Neural cell (in vitro differentiated cells): ENCODE results near the gene TMEM128. TPM values are rescaled to one million over a fixed set of nuclear protein-coding genes. Genes with fewer than 3 reads are reported as not detected.
"Not testable (repeated sequence)": the region's sequence is repeated elsewhere in the genome, so short reads cannot be mapped to it uniquely, and the experiment has no call there.

Experiments used
- H2AFZ ChIP-seq: fragments of 200-600, 300-800 bp; sonication (generic), shearing (Covaris generic); 2 replicates; pipeline ENCODE4 v1.6.0; 2014; ENCODE audit warnings: low read depth, mild to moderate bottlenecking, antibody characterized with exemption, low read length, moderate library complexity
- H3F3A ChIP-seq: fragments of 200-600 bp; shearing (Covaris generic); 2 replicates; pipeline ENCODE4 v1.6.1; 2016; ENCODE audit warnings: mild to moderate bottlenecking, moderate library complexity, mixed read lengths, antibody characterized with exemption, low read length; ENCODE audit not compliant: insufficient read depth, poor library complexity, severe bottlenecking
- H3K27ac ChIP-seq: fragments of 200-600, 300-800 bp; sonication (generic), shearing (Covaris generic); 2 replicates; pipeline ENCODE4 v1.5.1; 2014; ENCODE audit warnings: mild to moderate bottlenecking, low read length, moderate library complexity
- H3K27me3 ChIP-seq: fragments of 300-800, 200-600 bp; sonication (generic), shearing (Covaris generic); 2 replicates; pipeline ENCODE4 v1.6.0; 2014; ENCODE audit warnings: mild to moderate bottlenecking, low read depth, low read length, moderate library complexity; ENCODE audit not compliant: insufficient read depth
- H3K36me3 ChIP-seq: fragments of 300-800, 200-600 bp; sonication (generic), shearing (Covaris generic); 2 replicates; pipeline ENCODE4 v1.5.1; 2014; ENCODE audit warnings: mild to moderate bottlenecking, antibody characterized with exemption, low read length, moderate library complexity; ENCODE audit not compliant: insufficient read depth
- H3K4me2 ChIP-seq: fragments of 300-800, 200-600 bp; sonication (generic), shearing (Covaris generic); 2 replicates; pipeline ENCODE4 v1.6.0; 2014; ENCODE audit warnings: mild to moderate bottlenecking, low read length
- H3K4me3 ChIP-seq: fragments of 300-800, 200-600 bp; sonication (generic), shearing (Covaris generic); 2 replicates; pipeline ENCODE4 v1.5.1; 2014; ENCODE audit warnings: mild to moderate bottlenecking, low read length, moderate library complexity
- H3K79me2 ChIP-seq: fragments of 200-600 bp; shearing (Covaris generic); replicated peaks from 2 replicates; pipeline ENCODE4 v1.6.0; 2014; ENCODE audit warnings: mild to moderate bottlenecking, low read length, moderate library complexity; ENCODE audit not compliant: insufficient read depth
- H3K9ac ChIP-seq: fragments of 300-800, 200-600 bp; sonication (generic), shearing (Covaris generic); 2 replicates; pipeline ENCODE4 v1.6.1; 2016; ENCODE audit warnings: mild to moderate bottlenecking, low read length, mixed read lengths
- H3K9me2 ChIP-seq: fragments of 200-600 bp; shearing (Covaris generic); 2 replicates; pipeline ENCODE4 v1.6.1; 2016; ENCODE audit warnings: mild to moderate bottlenecking, low read length, mixed read lengths; ENCODE audit not compliant: insufficient read depth
- H3K9me3 ChIP-seq: fragments of 200-600, 300-800 bp; sonication (generic), shearing (Covaris generic); 2 replicates; pipeline ENCODE4 v1.6.1; 2016; ENCODE audit warnings: mild to moderate bottlenecking, mixed run types, low read length, moderate library complexity, mixed read lengths
- H4K20me1 ChIP-seq: fragments of 200-600 bp; shearing (Covaris generic); 2 replicates; pipeline ENCODE4 v1.6.1; 2016; ENCODE audit warnings: mild to moderate bottlenecking, mixed run types; ENCODE audit not compliant: insufficient read depth
- EP300 ChIP-seq: fragments of 450-650 bp; conservative IDR thresholded peaks from 2 replicates; pipeline ENCODE4 v1.6.1; 2014; ENCODE audit warnings: antibody characterized with exemption, mild to moderate bottlenecking, moderate library complexity; ENCODE audit not compliant: poor library complexity, severe bottlenecking
- EZH2 ChIP-seq: fragments of 200-600, 300-800 bp; shearing (Covaris generic), sonication (generic); IDR thresholded peaks from 2 replicates; pipeline ENCODE4 v1.6.1; 2014; ENCODE audit warnings: antibody characterized with exemption, low read length, borderline replicate concordance, mild to moderate bottlenecking; ENCODE audit not compliant: insufficient read depth, poor library complexity, severe bottlenecking
- POLR2AphosphoS5 ChIP-seq: IDR thresholded peaks from 2 replicates; pipeline ENCODE4 v1.6.1; 2012
- SMC3 ChIP-seq: fragments of 450-650 bp; conservative IDR thresholded peaks from 2 replicates; pipeline ENCODE4 v1.6.1; 2014; ENCODE audit warnings: antibody characterized with exemption, mild to moderate bottlenecking, moderate library complexity; ENCODE audit not compliant: poor library complexity
- TAF1 ChIP-seq: IDR thresholded peaks from 2 replicates; pipeline ENCODE4 v1.6.1; 2012; ENCODE audit warnings: low read depth
- polyA plus RNA-seq: library from polyadenylated mRNA; depleted of rRNA; stranded (reverse); fragments of >200 nt; gene quantifications from 2 replicates; pipeline ENCODE4 v1.2.3, GENCODE V29; 2014
- TF ChIP-seq, protein P1 (sequence below): fragments of 450-650 bp; IDR thresholded peaks from 2 replicates; pipeline ENCODE4 v1.5.1; 2014; ENCODE audit warnings: antibody characterized with exemption, mild to moderate bottlenecking, moderate library complexity; ENCODE audit not compliant: poor library complexity, severe bottlenecking

Gene TMEM128
- polyA plus RNA-seq, 1 donor from 2014 or later, result 93.6 TPM

- Histone ChIP-seq H2AFZ (no peak overlapping the region), H3K4me3 (no peak overlapping the region), H3K79me2 (no peaks in the 10 kb centered on the region), H3K36me3 (no peaks in the 10 kb centered on the region), H3K4me2 (no peak overlapping the region), H3K27me3 (no peaks in the 10 kb centered on the region), H3K9ac (no peak overlapping the region), H3F3A (no peaks in the 10 kb centered on the region), H3K9me3 (no peaks in the 10 kb centered on the region), H3K27ac (no peak overlapping the region), H4K20me1 (no peaks in the 10 kb centered on the region), H3K9me2 (no peaks in the 10 kb centered on the region)
- TF ChIP-seq, protein P1, sequence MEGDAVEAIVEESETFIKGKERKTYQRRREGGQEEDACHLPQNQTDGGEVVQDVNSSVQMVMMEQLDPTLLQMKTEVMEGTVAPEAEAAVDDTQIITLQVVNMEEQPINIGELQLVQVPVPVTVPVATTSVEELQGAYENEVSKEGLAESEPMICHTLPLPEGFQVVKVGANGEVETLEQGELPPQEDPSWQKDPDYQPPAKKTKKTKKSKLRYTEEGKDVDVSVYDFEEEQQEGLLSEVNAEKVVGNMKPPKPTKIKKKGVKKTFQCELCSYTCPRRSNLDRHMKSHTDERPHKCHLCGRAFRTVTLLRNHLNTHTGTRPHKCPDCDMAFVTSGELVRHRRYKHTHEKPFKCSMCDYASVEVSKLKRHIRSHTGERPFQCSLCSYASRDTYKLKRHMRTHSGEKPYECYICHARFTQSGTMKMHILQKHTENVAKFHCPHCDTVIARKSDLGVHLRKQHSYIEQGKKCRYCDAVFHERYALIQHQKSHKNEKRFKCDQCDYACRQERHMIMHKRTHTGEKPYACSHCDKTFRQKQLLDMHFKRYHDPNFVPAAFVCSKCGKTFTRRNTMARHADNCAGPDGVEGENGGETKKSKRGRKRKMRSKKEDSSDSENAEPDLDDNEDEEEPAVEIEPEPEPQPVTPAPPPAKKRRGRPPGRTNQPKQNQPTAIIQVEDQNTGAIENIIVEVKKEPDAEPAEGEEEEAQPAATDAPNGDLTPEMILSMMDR, result no peak
- TF ChIP-seq EP300 (no peak), SMC3 (no peak), EZH2 (no peak)
Measured at GRCh38 chr4:4259484-4260100, 11.6 kb upstream of the TMEM128 start.

DNA sequence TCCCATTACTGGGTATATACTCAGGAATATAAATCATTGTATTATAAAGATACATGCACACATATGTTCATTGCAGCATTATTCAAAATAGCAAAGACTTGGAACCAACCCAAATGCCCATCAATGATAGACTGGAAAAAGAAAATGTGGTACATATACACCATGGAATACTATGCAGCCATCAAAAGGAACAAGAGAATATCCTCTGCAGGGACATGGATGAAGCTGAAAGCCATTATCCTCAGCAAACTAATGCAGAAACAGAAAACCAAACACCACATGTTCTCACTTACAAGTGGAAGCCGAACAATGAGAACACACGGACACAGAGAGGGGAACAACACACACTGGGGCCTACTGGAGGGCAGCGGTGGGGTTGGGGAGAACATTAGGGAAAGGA is 9.7 kb upstream of the TMEM128 start:
- H3K9ac ChIP-seq, H3K79me2 ChIP-seq, H3K36me3 ChIP-seq, H3K27ac ChIP-seq, H4K20me1 ChIP-seq, H3K27me3 ChIP-seq, H3K4me3 ChIP-seq, H2AFZ ChIP-seq, H3K9me3 ChIP-seq, H3K4me2 ChIP-seq, H3F3A ChIP-seq, H3K9me2 ChIP-seq: not testable (repeated sequence)

DNA sequence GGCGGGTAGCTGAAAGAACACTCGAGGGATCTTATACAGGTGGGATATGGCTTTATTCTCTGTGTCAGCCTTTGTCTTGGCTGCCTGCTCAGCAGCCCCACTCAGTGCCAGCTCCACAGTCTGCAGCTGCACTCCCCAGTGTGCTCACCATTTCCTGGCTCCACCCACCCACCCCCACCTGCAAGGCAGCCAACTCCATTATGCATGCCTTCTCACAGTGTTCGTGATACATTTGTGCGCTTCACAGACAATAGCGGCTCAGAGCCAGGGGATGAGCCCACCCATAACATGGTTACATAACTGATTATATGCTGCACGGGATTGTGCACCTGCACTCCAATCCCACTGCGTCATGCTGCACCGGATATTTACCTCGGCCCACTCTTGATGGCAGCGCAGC is 8.8 kb upstream of the TMEM128 start:
- Histone ChIP-seq H2AFZ (no peak overlapping the region), H3K4me2 (no peak overlapping the region), H3K4me3 (no peak overlapping the region), H3K9me2 (no peaks in the 10 kb centered on the region), H4K20me1 (no peaks in the 10 kb centered on the region), H3K9me3 (no peaks in the 10 kb centered on the region), H3K27ac (no peak overlapping the region), H3K36me3 (no peaks in the 10 kb centered on the region), H3K9ac (no peak overlapping the region), H3K79me2 (no peaks in the 10 kb centered on the region), H3K27me3 (no peaks in the 10 kb centered on the region), H3F3A (no peaks in the 10 kb centered on the region)
- TF ChIP-seq SMC3 (no peak), TAF1 (no peak), POLR2AphosphoS5 (no peak)
- TF ChIP-seq, protein P1, result no peak
